ENCODE data around the gene GMDS.

GRCh38 chr6:1709234-1709641, 536.2 kb downstream of the GMDS start:
- TF ChIP-seq, protein P1, sequence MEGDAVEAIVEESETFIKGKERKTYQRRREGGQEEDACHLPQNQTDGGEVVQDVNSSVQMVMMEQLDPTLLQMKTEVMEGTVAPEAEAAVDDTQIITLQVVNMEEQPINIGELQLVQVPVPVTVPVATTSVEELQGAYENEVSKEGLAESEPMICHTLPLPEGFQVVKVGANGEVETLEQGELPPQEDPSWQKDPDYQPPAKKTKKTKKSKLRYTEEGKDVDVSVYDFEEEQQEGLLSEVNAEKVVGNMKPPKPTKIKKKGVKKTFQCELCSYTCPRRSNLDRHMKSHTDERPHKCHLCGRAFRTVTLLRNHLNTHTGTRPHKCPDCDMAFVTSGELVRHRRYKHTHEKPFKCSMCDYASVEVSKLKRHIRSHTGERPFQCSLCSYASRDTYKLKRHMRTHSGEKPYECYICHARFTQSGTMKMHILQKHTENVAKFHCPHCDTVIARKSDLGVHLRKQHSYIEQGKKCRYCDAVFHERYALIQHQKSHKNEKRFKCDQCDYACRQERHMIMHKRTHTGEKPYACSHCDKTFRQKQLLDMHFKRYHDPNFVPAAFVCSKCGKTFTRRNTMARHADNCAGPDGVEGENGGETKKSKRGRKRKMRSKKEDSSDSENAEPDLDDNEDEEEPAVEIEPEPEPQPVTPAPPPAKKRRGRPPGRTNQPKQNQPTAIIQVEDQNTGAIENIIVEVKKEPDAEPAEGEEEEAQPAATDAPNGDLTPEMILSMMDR (IDR thresholded peaks at IDR 0.05), result no peak
- no peak for TF ChIP-seq POLR2A (IDR thresholded peaks at IDR 0.05)
